GM18519 (cell line): Measurements from ENCODE around the gene VPREB1.
"Not testable (repeated sequence)": the region's sequence is repeated elsewhere in the genome, so short reads cannot be mapped to it uniquely, and the experiment has no call there.

Experiments
- ATAC-seq: cut with Tn5 transposase; IDR thresholded peaks from one replicate; pipeline ENCODE4 v1.9.1; 2021; ENCODE audit warnings: mild to moderate bottlenecking, moderate library complexity; ENCODE audit not compliant: unreplicated experiment, low FRiP score

The VPREB1 gene

GRCh38 chr22:22243033-22243680 is 1.4 kb upstream of the VPREB1 start:
- ATAC-seq: no peak

- no peak for ATAC-seq
Measured at GRCh38 chr22:22245256-22245909, 797 bp downstream of the VPREB1 start.

- no peak for ATAC-seq
Measured at GRCh38 chr22:22245935-22246525, 1.4 kb downstream of the VPREB1 start.

- no peak for ATAC-seq
Measured at GRCh38 chr22:22246706-22247105, 2.1 kb downstream of the VPREB1 start.

- ATAC-seq: no peak
Measured at GRCh38 chr22:22248878-22249277, 4.3 kb downstream of the VPREB1 start.

- not testable (repeated sequence) for ATAC-seq
Measured at GRCh38 chr22:22250651-22251050, 6.1 kb downstream of the VPREB1 start.

- not testable (repeated sequence) for ATAC-seq
Measured at GRCh38 chr22:22256133-22256532, 11.5 kb downstream of the VPREB1 start.

- ATAC-seq: not testable (repeated sequence)
Measured at GRCh38 chr22:22258597-22259415, 14.2 kb downstream of the VPREB1 start.

- ATAC-seq: not testable (repeated sequence)
Measured at GRCh38 chr22:22260169-22260568, 15.6 kb downstream of the VPREB1 start.

- ATAC-seq: not testable (repeated sequence)
Measured at GRCh38 chr22:22260586-22260985, 16.0 kb downstream of the VPREB1 start.

- ATAC-seq: not testable (repeated sequence)
Measured at GRCh38 chr22:22262332-22263074, 17.9 kb downstream of the VPREB1 start.

GRCh38 chr22:22263823-22264222 is 19.2 kb downstream of the VPREB1 start:
- ATAC-seq: not testable (repeated sequence)

- ATAC-seq: not testable (repeated sequence)
Measured at GRCh38 chr22:22270036-22270676, 25.6 kb downstream of the VPREB1 start.

GRCh38 chr22:22277423-22277822 is 32.8 kb downstream of the VPREB1 start:
- ATAC-seq: not testable (repeated sequence)

- not testable (repeated sequence) for ATAC-seq
Measured at GRCh38 chr22:22284962-22285756, 40.6 kb downstream of the VPREB1 start.

GRCh38 chr22:22286390-22287105 is 42.0 kb downstream of the VPREB1 start:
- ATAC-seq: not testable (repeated sequence)

- ATAC-seq: not testable (repeated sequence)
Measured at GRCh38 chr22:22287106-22287626, 42.6 kb downstream of the VPREB1 start.

- not testable (repeated sequence) for ATAC-seq
Measured at GRCh38 chr22:22289666-22290065, 45.1 kb downstream of the VPREB1 start.
